ENCODE measurements around the gene SERPINA6.
"Not testable (repeated sequence)": the region's sequence is repeated elsewhere in the genome, so short reads cannot be mapped to it uniquely, and the experiment has no call there.

The SERPINA6 gene

GRCh38 chr14:94356379-94357056 lies 33.4 kb upstream of the SERPINA6 start:
- Histone ChIP-seq H3K36me3 (ENCODE audit: control insufficient read depth in 1 of 2, insufficient read depth in 2 of 2, low read length in 2 of 2) (no peaks in the 10 kb centered on the region), H4K91ac (ENCODE audit: low read depth, low read length) (no peak overlapping the region), H2AK5ac (ENCODE audit: low read length) (no peak overlapping the region), H3K27ac (ENCODE audit: low read depth, low read length) (no peak overlapping the region), H2AFZ (ENCODE audit: insufficient read depth, low read length, poor library complexity) (no peak overlapping the region), H3K4me1 (ENCODE audit: control insufficient read depth in 1 of 2, insufficient read depth in 2 of 2, low read length in 2 of 2) (no peaks in the 10 kb centered on the region), H4K12ac (ENCODE audit: low read depth, low read length) (no peak overlapping the region), H3K9ac (ENCODE audit: low read length) (no peak overlapping the region), H3K9me3 (ENCODE audit: insufficient read depth, low read depth, low read length) (no peaks in the 10 kb centered on the region), H4K8ac (ENCODE audit: low read depth, low read length) (no peak overlapping the region), H3K18ac (ENCODE audit: low read length) (no peak overlapping the region), H2BK5ac (ENCODE audit: low read depth, low read length, poor library complexity) (no peak overlapping the region), H3K4me3 (ENCODE audit: low read depth, low read length) (no peak overlapping the region), H3K79me1 (ENCODE audit: low read length) (no peaks in the 10 kb centered on the region), H3K79me2 (ENCODE audit: control insufficient read depth, insufficient read depth, low read length, poor library complexity) (no peaks in the 10 kb centered on the region), H3K14ac (ENCODE audit: low read length) (no peak overlapping the region), H3K23ac (ENCODE audit: low read length) (no peak overlapping the region), H2BK12ac (ENCODE audit: low read length) (no peak overlapping the region), H2BK120ac (ENCODE audit: insufficient read depth, low read length, poor library complexity) (no peak overlapping the region), H3K4ac (ENCODE audit: low read depth, low read length) (no peak overlapping the region), H3K27me3 (ENCODE audit: insufficient read depth, low read length) (no peaks in the 10 kb centered on the region), H3K4me2 (ENCODE audit: low read length) (no peak overlapping the region)
- no CpG with 5 or more reads among the region's 5 CpGs for WGBS (ENCODE audit: extremely low coverage, insufficient coverage, insufficient read length)
- DNase-seq = peak; percentile 61 to 83

- Histone ChIP-seq H3K27ac (ENCODE audit: low read depth, low read length) (no peak overlapping the region), H3K4me1 (ENCODE audit: control insufficient read depth in 1 of 2, insufficient read depth in 2 of 2, low read length in 2 of 2) (no peaks in the 10 kb centered on the region), H3K23ac (ENCODE audit: low read length) (no peak overlapping the region), H3K4ac (ENCODE audit: low read depth, low read length) (no peak overlapping the region), H3K14ac (ENCODE audit: low read length) (no peak overlapping the region), H2BK5ac (ENCODE audit: low read depth, low read length, poor library complexity) (no peak overlapping the region), H2BK12ac (ENCODE audit: low read length) (no peak overlapping the region), H3K4me2 (ENCODE audit: low read length) (no peak overlapping the region), H3K79me2 (ENCODE audit: control insufficient read depth, insufficient read depth, low read length, poor library complexity) (no peaks in the 10 kb centered on the region), H3K18ac (ENCODE audit: low read length) (no peak overlapping the region), H4K12ac (ENCODE audit: low read depth, low read length) (no peak overlapping the region), H3K79me1 (ENCODE audit: low read length) (no peaks in the 10 kb centered on the region), H3K36me3 (ENCODE audit: control insufficient read depth in 1 of 2, insufficient read depth in 2 of 2, low read length in 2 of 2) (no peaks in the 10 kb centered on the region), H2BK120ac (ENCODE audit: insufficient read depth, low read length, poor library complexity) (no peak overlapping the region), H3K9ac (ENCODE audit: low read length) (no peak overlapping the region), H2AFZ (ENCODE audit: insufficient read depth, low read length, poor library complexity) (no peak overlapping the region), H4K8ac (ENCODE audit: low read depth, low read length) (no peak overlapping the region), H2AK5ac (ENCODE audit: low read length) (no peak overlapping the region), H3K9me3 (ENCODE audit: insufficient read depth, low read depth, low read length) (no peaks in the 10 kb centered on the region), H4K91ac (ENCODE audit: low read depth, low read length) (no peak overlapping the region), H3K4me3 (ENCODE audit: low read depth, low read length) (no peak overlapping the region), H3K27me3 (ENCODE audit: insufficient read depth, low read length) (no peaks in the 10 kb centered on the region)
- peak; percentile 23 to 51 for DNase-seq
- no CpG with 5 or more reads among the region's 15 CpGs for WGBS (ENCODE audit: extremely low coverage, insufficient coverage, insufficient read length)
Observed at GRCh38 chr14:94355191-94355794, 32.2 kb upstream of the SERPINA6 start.

GRCh38 chr14:94354638-94355185 lies 31.6 kb upstream of the SERPINA6 start:
- H3K79me2 ChIP-seq (ENCODE audit: control insufficient read depth, insufficient read depth, low read length, poor library complexity) = no peaks in the 10 kb centered on the region
- no peaks in the 10 kb centered on the region for H3K36me3 ChIP-seq (ENCODE audit: control insufficient read depth in 1 of 2, insufficient read depth in 2 of 2, low read length in 2 of 2)
- no peak overlapping the region for H2AFZ ChIP-seq (ENCODE audit: insufficient read depth, low read length, poor library complexity)
- no peak for DNase-seq
- no peak overlapping the region for H4K8ac ChIP-seq (ENCODE audit: low read depth, low read length)
- no peak overlapping the region for H3K4me3 ChIP-seq (ENCODE audit: low read depth, low read length)
- no peak overlapping the region for H3K9ac ChIP-seq (ENCODE audit: low read length)
- H2AK5ac ChIP-seq (ENCODE audit: low read length) = no peak overlapping the region
- no peak overlapping the region for H3K27ac ChIP-seq (ENCODE audit: low read depth, low read length)
- no peak overlapping the region for H4K91ac ChIP-seq (ENCODE audit: low read depth, low read length)
- H4K12ac ChIP-seq (ENCODE audit: low read depth, low read length) = no peak overlapping the region
- no peak overlapping the region for H2BK120ac ChIP-seq (ENCODE audit: insufficient read depth, low read length, poor library complexity)
- WGBS (ENCODE audit: extremely low coverage, insufficient coverage, insufficient read length) = no CpG with 5 or more reads among the region's 3 CpGs
- H3K4me2 ChIP-seq (ENCODE audit: low read length) = no peak overlapping the region
- no peaks in the 10 kb centered on the region for H3K27me3 ChIP-seq (ENCODE audit: insufficient read depth, low read length)
- H3K14ac ChIP-seq (ENCODE audit: low read length) = no peak overlapping the region
- H3K9me3 ChIP-seq (ENCODE audit: insufficient read depth, low read depth, low read length) = no peaks in the 10 kb centered on the region
- H2BK5ac ChIP-seq (ENCODE audit: low read depth, low read length, poor library complexity) = no peak overlapping the region
- no peak overlapping the region for H3K4ac ChIP-seq (ENCODE audit: low read depth, low read length)
- H3K4me1 ChIP-seq (ENCODE audit: control insufficient read depth in 1 of 2, insufficient read depth in 2 of 2, low read length in 2 of 2) = no peaks in the 10 kb centered on the region
- H3K18ac ChIP-seq (ENCODE audit: low read length) = no peak overlapping the region
- no peaks in the 10 kb centered on the region for H3K79me1 ChIP-seq (ENCODE audit: low read length)
- H3K23ac ChIP-seq (ENCODE audit: low read length) = no peak overlapping the region
- no peak overlapping the region for H2BK12ac ChIP-seq (ENCODE audit: low read length)

GRCh38 chr14:94354190-94354589 lies 31.1 kb upstream of the SERPINA6 start:
- not testable (repeated sequence) for H3K27me3 ChIP-seq (ENCODE audit: insufficient read depth, low read length); H3K4me2 ChIP-seq (ENCODE audit: low read length); H2AK5ac ChIP-seq (ENCODE audit: low read length); H3K4ac ChIP-seq (ENCODE audit: low read depth, low read length); H2BK12ac ChIP-seq (ENCODE audit: low read length); H3K4me1 ChIP-seq (ENCODE audit: control insufficient read depth in 1 of 2, insufficient read depth in 2 of 2, low read length in 2 of 2); H3K9ac ChIP-seq (ENCODE audit: low read length); H4K91ac ChIP-seq (ENCODE audit: low read depth, low read length); H3K18ac ChIP-seq (ENCODE audit: low read length); H3K23ac ChIP-seq (ENCODE audit: low read length); H3K27ac ChIP-seq (ENCODE audit: low read depth, low read length); H3K36me3 ChIP-seq (ENCODE audit: control insufficient read depth in 1 of 2, insufficient read depth in 2 of 2, low read length in 2 of 2); H3K79me2 ChIP-seq (ENCODE audit: control insufficient read depth, insufficient read depth, low read length, poor library complexity); H3K4me3 ChIP-seq (ENCODE audit: low read depth, low read length); H2BK5ac ChIP-seq (ENCODE audit: low read depth, low read length, poor library complexity); H4K8ac ChIP-seq (ENCODE audit: low read depth, low read length); H2BK120ac ChIP-seq (ENCODE audit: insufficient read depth, low read length, poor library complexity); H3K79me1 ChIP-seq (ENCODE audit: low read length); H3K9me3 ChIP-seq (ENCODE audit: insufficient read depth, low read depth, low read length); H2AFZ ChIP-seq (ENCODE audit: insufficient read depth, low read length, poor library complexity); H4K12ac ChIP-seq (ENCODE audit: low read depth, low read length); DNase-seq; H3K14ac ChIP-seq (ENCODE audit: low read length)
- no CpG with 5 or more reads among the region's 8 CpGs for WGBS (ENCODE audit: extremely low coverage, insufficient coverage, insufficient read length)

Data from trophoblast cell (in vitro differentiated cells and primary cell).